ENCODE data around the gene FRMD1. TPM values are rescaled to one million over a fixed set of nuclear protein-coding genes. Genes with fewer than 3 reads are reported as not detected.

Gene FRMD1
- total RNA-seq, 4 donors from 2014 or later, result 0.04 to 0.12 TPM; not detected in 2

DNA sequence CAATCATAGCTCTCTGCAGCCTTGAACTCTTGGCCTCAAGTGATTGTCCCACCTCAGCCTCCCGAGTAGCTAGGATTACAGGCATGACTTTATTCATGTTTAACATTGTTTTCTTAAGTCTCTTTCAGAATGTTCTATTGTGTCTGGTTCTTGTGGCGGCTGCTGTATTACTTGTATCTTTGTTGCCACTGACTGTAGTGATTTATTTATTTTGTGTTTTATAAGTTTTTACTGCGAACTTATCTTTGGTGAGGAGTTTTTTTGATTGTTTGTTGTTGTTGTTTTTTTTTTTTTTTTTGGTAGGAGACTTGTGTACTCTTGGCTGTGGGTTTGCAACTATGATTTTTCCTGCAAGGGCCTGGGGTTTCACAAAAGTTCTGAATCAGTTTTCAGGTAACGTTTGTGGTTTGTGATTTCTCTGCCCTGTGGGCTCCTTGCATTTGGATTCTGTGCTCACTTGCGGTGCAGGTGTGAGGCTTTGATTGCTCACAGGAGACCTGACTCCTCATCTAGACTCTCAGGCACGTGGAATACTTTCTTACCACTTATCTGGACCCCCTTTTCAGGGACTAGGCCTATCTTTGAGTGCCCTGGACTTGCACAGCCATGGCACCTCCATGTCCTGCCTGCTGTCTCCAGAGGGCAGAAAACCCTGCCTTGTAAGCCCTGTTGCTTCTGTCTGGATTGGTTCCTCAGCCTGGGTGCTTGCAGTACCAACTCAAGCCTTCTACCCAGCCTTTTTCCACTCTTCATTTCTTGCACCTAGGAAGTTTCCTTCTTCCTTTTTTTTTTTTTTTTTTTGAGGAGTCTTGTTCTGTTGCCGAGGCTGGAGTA is 56.3 kb downstream of the FRMD1 start:
- ATAC-seq, result no peak
- in situ Hi-C loops (cut with MboI; ENCODE audit: low sequenced_read_pairs in 4 of 4), result no loop called here

DNA sequence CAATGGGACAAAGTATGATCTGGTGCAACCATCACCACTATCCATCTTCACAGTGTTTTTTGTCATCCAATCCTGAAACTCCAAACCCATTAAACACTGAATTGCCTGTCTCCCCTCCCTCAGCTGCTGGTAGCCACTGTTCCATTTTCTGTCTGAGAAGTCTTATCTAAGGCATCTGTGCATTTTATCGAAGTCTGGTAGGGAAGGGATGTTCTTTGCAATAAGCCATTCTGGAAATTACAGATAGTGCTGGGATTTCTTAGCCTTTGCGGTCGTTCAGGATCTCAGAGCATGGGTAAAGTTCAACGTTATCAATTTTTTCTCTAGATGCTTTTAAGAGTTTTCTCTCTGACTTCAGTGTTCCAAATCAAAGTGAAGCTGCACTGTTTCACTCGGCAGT is 57.4 kb downstream of the FRMD1 start:
- Histone ChIP-seq H3K27me3 (peaks cover 0 to under 1% (median 0%) of the 10 kb centered on the region in 3 donors), H3K4me1 (no peaks in the 10 kb centered on the region), H3K27ac (no peak overlapping the region), H3K9me3 (no peaks in the 10 kb centered on the region), H3K36me3 (no peaks in the 10 kb centered on the region), H3K4me3 (no peak overlapping the region)
- in situ Hi-C loops (cut with MboI; ENCODE audit: low sequenced_read_pairs in 4 of 4), result no loop called here
- intact Hi-C loops (cut with DNase I; ENCODE audit: low total_unique reads), result no loop called here
- ATAC-seq (no peak), DNase-seq (no peak)
- TF ChIP-seq, protein P1, sequence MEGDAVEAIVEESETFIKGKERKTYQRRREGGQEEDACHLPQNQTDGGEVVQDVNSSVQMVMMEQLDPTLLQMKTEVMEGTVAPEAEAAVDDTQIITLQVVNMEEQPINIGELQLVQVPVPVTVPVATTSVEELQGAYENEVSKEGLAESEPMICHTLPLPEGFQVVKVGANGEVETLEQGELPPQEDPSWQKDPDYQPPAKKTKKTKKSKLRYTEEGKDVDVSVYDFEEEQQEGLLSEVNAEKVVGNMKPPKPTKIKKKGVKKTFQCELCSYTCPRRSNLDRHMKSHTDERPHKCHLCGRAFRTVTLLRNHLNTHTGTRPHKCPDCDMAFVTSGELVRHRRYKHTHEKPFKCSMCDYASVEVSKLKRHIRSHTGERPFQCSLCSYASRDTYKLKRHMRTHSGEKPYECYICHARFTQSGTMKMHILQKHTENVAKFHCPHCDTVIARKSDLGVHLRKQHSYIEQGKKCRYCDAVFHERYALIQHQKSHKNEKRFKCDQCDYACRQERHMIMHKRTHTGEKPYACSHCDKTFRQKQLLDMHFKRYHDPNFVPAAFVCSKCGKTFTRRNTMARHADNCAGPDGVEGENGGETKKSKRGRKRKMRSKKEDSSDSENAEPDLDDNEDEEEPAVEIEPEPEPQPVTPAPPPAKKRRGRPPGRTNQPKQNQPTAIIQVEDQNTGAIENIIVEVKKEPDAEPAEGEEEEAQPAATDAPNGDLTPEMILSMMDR (IDR thresholded peaks at IDR 0.05 in 4 of 5, conservative IDR thresholded peaks at IDR 0.05 in 1 of 5), result no peak
- TF ChIP-seq POLR2A (IDR thresholded peaks at IDR 0.05), result no peak

More for the DNA sequence above, 56.3 kb downstream of the FRMD1 start:
- no peak for DNase-seq
- H3K27me3 ChIP-seq, result no peaks in the 10 kb centered on the region
- H3K9me3 ChIP-seq, result no peaks in the 10 kb centered on the region
- H3K27ac ChIP-seq, result no peak overlapping the region
- intact Hi-C loops (cut with DNase I; ENCODE audit: low total_unique reads), result no loop called here
- H3K4me1 ChIP-seq, result no peaks in the 10 kb centered on the region
- no peak overlapping the region for H3K4me3 ChIP-seq
- H3K36me3 ChIP-seq, result no peaks in the 10 kb centered on the region
- TF ChIP-seq, protein P1 (IDR thresholded peaks at IDR 0.05 in 4 of 5, conservative IDR thresholded peaks at IDR 0.05 in 1 of 5), result no peak
- TF ChIP-seq POLR2A (IDR thresholded peaks at IDR 0.05), result no peak

DNA sequence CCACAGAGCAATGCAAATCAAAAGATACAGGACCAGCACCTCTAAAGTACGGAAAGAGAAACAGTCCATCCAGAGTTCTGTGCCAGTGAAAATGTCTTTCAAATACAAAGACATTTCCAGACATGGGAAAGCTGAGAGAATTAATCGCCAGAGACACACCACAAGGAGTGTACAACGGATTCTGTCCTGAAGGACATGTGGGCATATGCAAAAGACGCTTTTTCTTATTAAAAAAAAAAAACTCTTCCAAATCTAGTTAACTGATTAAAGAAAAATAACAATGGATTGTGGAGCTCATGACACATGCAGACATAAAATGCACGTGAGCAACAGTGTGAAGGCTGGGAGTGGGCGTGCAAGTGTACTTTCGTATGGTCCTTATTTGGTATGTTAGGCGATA is 58.8 kb downstream of the FRMD1 start:
- Histone ChIP-seq H3K36me3 (no peaks in the 10 kb centered on the region), H3K4me3 (no peak overlapping the region), H3K9me3 (no peaks in the 10 kb centered on the region), H3K27me3 (peaks cover 0 to 2% (median 0%) of the 10 kb centered on the region in 3 donors), H3K27ac (no peak overlapping the region), H3K4me1 (no peaks in the 10 kb centered on the region)
- in situ Hi-C loops (cut with MboI; ENCODE audit: low sequenced_read_pairs in 4 of 4), result no loop called here
- intact Hi-C loops (cut with DNase I; ENCODE audit: low total_unique reads), result no loop called here
- ATAC-seq (no peak), DNase-seq (no peak)
- TF ChIP-seq POLR2A (IDR thresholded peaks at IDR 0.05), result no peak
- TF ChIP-seq, protein P1 (IDR thresholded peaks at IDR 0.05 in 4 of 5, conservative IDR thresholded peaks at IDR 0.05 in 1 of 5), result no peak

DNA sequence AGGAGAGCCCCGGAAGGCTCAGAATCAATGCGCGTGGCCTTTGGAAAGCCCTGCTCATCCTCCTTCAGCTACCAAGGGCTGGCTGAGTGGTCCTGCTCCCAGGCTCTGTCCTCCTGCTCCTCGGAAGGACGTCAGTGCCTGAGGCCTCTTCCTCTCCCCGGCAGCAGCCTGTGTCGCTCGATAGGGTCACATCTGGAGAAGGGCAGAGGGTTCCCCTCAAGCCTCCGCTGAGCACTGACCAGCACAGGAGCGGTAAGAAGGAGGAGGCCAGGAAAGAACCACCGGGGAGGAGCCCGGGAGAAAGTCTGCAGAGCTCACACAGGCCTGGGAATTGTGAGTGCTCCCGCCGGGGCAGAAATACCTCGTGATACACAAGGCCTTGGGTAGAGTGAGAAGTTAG is 60.3 kb downstream of the FRMD1 start:
- TF ChIP-seq, protein P1 (IDR thresholded peaks at IDR 0.05 in 4 of 5, conservative IDR thresholded peaks at IDR 0.05 in 1 of 5), result no peak
- TF ChIP-seq POLR2A (IDR thresholded peaks at IDR 0.05), result no peak
- Histone ChIP-seq H3K4me1 (no peaks in the 10 kb centered on the region), H3K9me3 (no peaks in the 10 kb centered on the region), H3K36me3 (no peaks in the 10 kb centered on the region), H3K27ac (no peak overlapping the region), H3K4me3 (no peak overlapping the region), H3K27me3 (peaks cover 0 to 2% (median 0%) of the 10 kb centered on the region in 3 donors)
- in situ Hi-C loops (cut with MboI; ENCODE audit: low sequenced_read_pairs in 4 of 4), result no loop called here
- intact Hi-C loops (cut with DNase I; ENCODE audit: low total_unique reads), result no loop called here
- DNase-seq, result no peak
- no peak for ATAC-seq

All from gastrocnemius medialis (tissue), 4 donors.